Measurements from ENCODE around the gene PIK3CA.

DNA sequence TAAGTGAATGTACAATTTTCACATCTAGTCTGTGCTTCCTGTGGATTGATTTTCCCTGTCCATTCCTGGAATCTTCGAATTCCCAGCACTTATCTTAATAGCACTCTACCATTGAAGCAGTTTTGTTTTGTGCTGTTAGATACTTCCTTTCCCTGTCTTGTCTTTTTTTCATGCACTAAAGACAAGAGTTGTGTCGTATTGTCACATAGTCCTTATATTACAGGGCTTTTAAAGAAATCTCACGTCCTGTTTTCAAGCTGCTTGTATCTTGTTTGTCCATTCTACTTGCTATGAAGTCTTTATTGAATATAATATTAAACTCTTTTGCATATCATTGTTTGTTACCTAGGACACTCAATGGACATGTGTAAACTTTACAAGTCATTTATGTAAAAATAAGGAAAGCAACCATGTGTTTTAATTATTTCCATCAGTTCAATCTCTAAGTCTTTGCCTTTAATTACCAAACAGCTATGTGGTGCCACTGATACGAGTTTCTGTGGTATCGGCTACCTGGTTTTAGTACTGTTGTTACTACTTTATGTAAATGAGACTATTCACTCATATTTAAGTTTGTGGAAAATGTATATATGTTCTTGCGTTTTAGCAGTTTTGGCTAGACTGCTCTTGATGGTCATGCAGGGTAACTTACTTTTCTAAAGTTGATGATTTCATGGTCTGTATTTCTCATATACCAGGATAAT is 10.3 kb downstream of the PIK3CA start:
- TF ChIP-seq, protein P1, sequence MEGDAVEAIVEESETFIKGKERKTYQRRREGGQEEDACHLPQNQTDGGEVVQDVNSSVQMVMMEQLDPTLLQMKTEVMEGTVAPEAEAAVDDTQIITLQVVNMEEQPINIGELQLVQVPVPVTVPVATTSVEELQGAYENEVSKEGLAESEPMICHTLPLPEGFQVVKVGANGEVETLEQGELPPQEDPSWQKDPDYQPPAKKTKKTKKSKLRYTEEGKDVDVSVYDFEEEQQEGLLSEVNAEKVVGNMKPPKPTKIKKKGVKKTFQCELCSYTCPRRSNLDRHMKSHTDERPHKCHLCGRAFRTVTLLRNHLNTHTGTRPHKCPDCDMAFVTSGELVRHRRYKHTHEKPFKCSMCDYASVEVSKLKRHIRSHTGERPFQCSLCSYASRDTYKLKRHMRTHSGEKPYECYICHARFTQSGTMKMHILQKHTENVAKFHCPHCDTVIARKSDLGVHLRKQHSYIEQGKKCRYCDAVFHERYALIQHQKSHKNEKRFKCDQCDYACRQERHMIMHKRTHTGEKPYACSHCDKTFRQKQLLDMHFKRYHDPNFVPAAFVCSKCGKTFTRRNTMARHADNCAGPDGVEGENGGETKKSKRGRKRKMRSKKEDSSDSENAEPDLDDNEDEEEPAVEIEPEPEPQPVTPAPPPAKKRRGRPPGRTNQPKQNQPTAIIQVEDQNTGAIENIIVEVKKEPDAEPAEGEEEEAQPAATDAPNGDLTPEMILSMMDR (IDR thresholded peaks at IDR 0.05) = no peak
- no peak for TF ChIP-seq POLR2A (IDR thresholded peaks at IDR 0.05)
